Natural killer cell (primary cell): ENCODE results near the gene CPNE4. TPM values are rescaled to one million over a fixed set of nuclear protein-coding genes. Genes with fewer than 3 reads are reported as not detected.

Source experiments
- ATAC-seq, 3 donors: fragments of 150-1000 bp in 2 of 3; fragments of 200-7000 bp in 1 of 3; cut with Tn5 transposase; 1 replicate in 1 of 3; 2 replicates in 2 of 3; pipeline ENCODE4 v1.10.0; 2021; ENCODE audit warnings: mild to moderate bottlenecking in 2 of 3, moderate library complexity in 2 of 3
- DNase-seq, 2 donors: peaks; one replicate each; pipeline versions ENCODE4 v3.0.0 to v3.0.0-alpha.2; 2013 to 2021; ENCODE audit warnings: mixed read lengths in 1 of 2
- H3K27ac ChIP-seq: one replicate; pipeline ENCODE4 v1.5.1; 2013; ENCODE audit warnings: mild to moderate bottlenecking, low read length
- H3K27me3 ChIP-seq: one replicate; pipeline ENCODE4 v1.6.1; 2013; ENCODE audit warnings: low read length; ENCODE audit not compliant: control insufficient read depth, insufficient read depth
- H3K36me3 ChIP-seq: one replicate; pipeline ENCODE4 v1.6.1; 2013; ENCODE audit warnings: low read length; ENCODE audit not compliant: control insufficient read depth, insufficient read depth
- H3K4me1 ChIP-seq: one replicate; pipeline ENCODE4 v1.6.1; 2013; ENCODE audit warnings: low read length; ENCODE audit not compliant: control insufficient read depth, insufficient read depth
- H3K4me3 ChIP-seq: one replicate; pipeline ENCODE4 v1.5.1; 2013; ENCODE audit warnings: low read length
- H3K9me3 ChIP-seq: one replicate; pipeline ENCODE4 v1.6.1; 2013; ENCODE audit warnings: low read length; ENCODE audit not compliant: control insufficient read depth, insufficient read depth
- H3K27ac Mint-ChIP-seq, 2 donors: one replicate each; pipeline ENCODE4 v1.8.0; 2022; ENCODE audit warnings: mild to moderate bottlenecking in 2 of 2, mixed read lengths in 2 of 2, moderate library complexity in 1 of 2
- H3K27me3 Mint-ChIP-seq, 2 donors: one replicate each; pipeline ENCODE4 v1.8.0; 2022; ENCODE audit warnings: low read depth in 2 of 2, mixed read lengths in 2 of 2
- H3K36me3 Mint-ChIP-seq: one replicate; pipeline ENCODE4 v1.8.0; 2022; ENCODE audit warnings: mixed read lengths
- H3K4me1 Mint-ChIP-seq, 2 donors: one replicate each; pipeline ENCODE4 v1.8.0; 2022; ENCODE audit warnings: mixed read lengths in 2 of 2
- H3K4me3 Mint-ChIP-seq: one replicate; pipeline ENCODE4 v1.8.0; 2022; ENCODE audit warnings: mild to moderate bottlenecking, moderate library complexity, mixed read lengths
- H3K9me3 Mint-ChIP-seq, 2 donors: one replicate each; pipeline ENCODE4 v1.8.0; 2022; ENCODE audit warnings: mixed read lengths in 2 of 2
- CTCF ChIP-seq: fragments of 200-600 bp; IDR thresholded peaks from one replicate; pipeline ENCODE4 v1.8.0; 2022; ENCODE audit warnings: antibody characterized with exemption
- WGBS: methylation state at CpG from one replicate; pipeline ENCODE4 v1.1.7; 2013; ENCODE audit warnings: missing lambda C conversion rate; ENCODE audit not compliant: insufficient coverage; 5-methylcytosine and 5-hydroxymethylcytosine counted together
- intact Hi-C: fragments of 100-400 bp; cut with micrococcal nuclease; formaldehyde crosslinking; loops from one replicate; pipeline ENCODE4 v1.14.2; 2022
- total RNA-seq, 4 donors: library from RNA; stranded (reverse); fragments of 120-200 nt in 1 of 4; gene quantifications; one replicate each; pipeline versions ENCODE4 v1.2.3 to v1.2.4, GENCODE V29; 2013 to 2022

The CPNE4 gene
- total RNA-seq, 3 donors from 2014 or later (not counting 1 experiment from before 2014, with no cell fraction given), result not detected

GRCh38 chr3:131907796-131908195 is 127.0 kb downstream of the CPNE4 start:
- H3K27me3 Mint-ChIP-seq, result no peaks in the 10 kb centered on the region
- no peak for DNase-seq
- H3K27me3 ChIP-seq, result no peaks in the 10 kb centered on the region
- H3K9me3 Mint-ChIP-seq, result peaks cover 0 to 2% of the 10 kb centered on the region in 2 donors
- no peaks in the 10 kb centered on the region for H3K4me1 Mint-ChIP-seq
- intact Hi-C loops, result no loop called here
- ATAC-seq, result no peak
- H3K4me3 ChIP-seq, result no peak overlapping the region
- H3K27ac ChIP-seq, result no peak overlapping the region
- H3K9me3 ChIP-seq, result no peaks in the 10 kb centered on the region
- H3K36me3 Mint-ChIP-seq, result no peaks in the 10 kb centered on the region
- H3K4me1 ChIP-seq, result no peaks in the 10 kb centered on the region
- no peak for TF ChIP-seq CTCF
- no peaks in the 10 kb centered on the region for H3K36me3 ChIP-seq
- no peak overlapping the region for H3K4me3 Mint-ChIP-seq
- H3K27ac Mint-ChIP-seq, result no peak overlapping the region
- WGBS, result 92% methylated on average over 1 of the region's 1 CpG

DNA sequence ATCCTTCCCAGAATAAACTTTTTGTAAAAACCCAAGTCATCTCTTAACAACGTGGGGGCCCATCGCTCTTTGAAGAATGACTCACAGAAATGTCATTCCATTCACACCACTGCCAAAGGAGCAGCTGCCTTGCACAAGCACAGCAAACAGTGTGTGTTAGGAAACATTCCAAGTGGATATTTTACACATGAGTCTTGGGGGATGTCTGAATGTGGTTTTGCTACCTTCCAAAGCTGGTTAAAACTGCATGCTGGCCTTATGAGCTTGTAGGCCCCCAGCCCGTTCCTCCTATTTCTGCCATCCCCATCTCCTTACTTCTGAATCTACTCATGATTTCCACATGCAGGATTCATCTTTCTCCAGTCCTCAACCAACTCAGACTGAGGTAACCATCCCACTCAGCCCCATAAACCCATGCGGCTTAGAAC is 130.8 kb downstream of the CPNE4 start:
- intact Hi-C loops, result no loop called here
- no peak for DNase-seq
- WGBS, result 87% methylated on average over 4 of the region's 4 CpGs
- ATAC-seq, result no peak
- no peaks in the 10 kb centered on the region for H3K27me3 ChIP-seq
- no peaks in the 10 kb centered on the region for H3K36me3 ChIP-seq
- no peak overlapping the region for H3K4me3 ChIP-seq
- Mint-ChIP-seq H3K4me3 (no peak overlapping the region), H3K4me1 (no peaks in the 10 kb centered on the region), H3K9me3 (peaks cover 0 to 2% of the 10 kb centered on the region in 2 donors), H3K27me3 (no peaks in the 10 kb centered on the region), H3K36me3 (no peaks in the 10 kb centered on the region), H3K27ac (no peak overlapping the region)
- TF ChIP-seq CTCF, result no peak
- no peaks in the 10 kb centered on the region for H3K4me1 ChIP-seq
- H3K27ac ChIP-seq, result no peak overlapping the region
- no peaks in the 10 kb centered on the region for H3K9me3 ChIP-seq

GRCh38 chr3:131901686-131902085 is 133.1 kb downstream of the CPNE4 start:
- Histone ChIP-seq H3K27me3 (no peaks in the 10 kb centered on the region), H3K4me3 (no peak overlapping the region), H3K27ac (no peak overlapping the region), H3K4me1 (no peaks in the 10 kb centered on the region), H3K9me3 (no peaks in the 10 kb centered on the region), H3K36me3 (no peaks in the 10 kb centered on the region)
- Mint-ChIP-seq H3K36me3 (no peaks in the 10 kb centered on the region), H3K27me3 (no peaks in the 10 kb centered on the region), H3K9me3 (no peaks in the 10 kb centered on the region), H3K27ac (no peak overlapping the region), H3K4me1 (no peaks in the 10 kb centered on the region), H3K4me3 (no peak overlapping the region)
- 95% methylated on average over 1 of the region's 1 CpG for WGBS
- intact Hi-C loops, result no loop called here
- DNase-seq, result no peak
- ATAC-seq, result no peak
- no peak for TF ChIP-seq CTCF

GRCh38 chr3:131900891-131901290 is 133.9 kb downstream of the CPNE4 start:
- DNase-seq (no peak), ATAC-seq (no peak)
- no peak overlapping the region for H3K4me3 ChIP-seq
- Mint-ChIP-seq H3K9me3 (no peaks in the 10 kb centered on the region), H3K27me3 (no peaks in the 10 kb centered on the region), H3K27ac (no peak overlapping the region), H3K4me1 (no peaks in the 10 kb centered on the region), H3K36me3 (no peaks in the 10 kb centered on the region), H3K4me3 (no peak overlapping the region)
- H3K27ac ChIP-seq, result no peak overlapping the region
- intact Hi-C loops, result no loop called here
- 42% methylated on average over 1 of the region's 1 CpG for WGBS
- H3K9me3 ChIP-seq, result no peaks in the 10 kb centered on the region
- no peaks in the 10 kb centered on the region for H3K36me3 ChIP-seq
- no peak for TF ChIP-seq CTCF
- no peaks in the 10 kb centered on the region for H3K27me3 ChIP-seq
- H3K4me1 ChIP-seq, result no peaks in the 10 kb centered on the region
